Stimulated activated CD8-positive, alpha-beta memory T cell treated with anti-CD3 and anti-CD28 coated beads, Interleukin-12 subunit alpha, Interleukin-12 subunit beta, amount 100 ng/mL, for 24 hours (primary cell): ENCODE measurements around the gene SCIMP.
"Not testable (repeated sequence)": the region's sequence is repeated elsewhere in the genome, so short reads cannot be mapped to it uniquely, and the experiment has no call there.

Experiments used
- DNase-seq: peaks from one replicate; pipeline ENCODE4 v3.0.0-alpha.2; 2020; ENCODE audit errors: extremely low read depth

Gene SCIMP

DNA sequence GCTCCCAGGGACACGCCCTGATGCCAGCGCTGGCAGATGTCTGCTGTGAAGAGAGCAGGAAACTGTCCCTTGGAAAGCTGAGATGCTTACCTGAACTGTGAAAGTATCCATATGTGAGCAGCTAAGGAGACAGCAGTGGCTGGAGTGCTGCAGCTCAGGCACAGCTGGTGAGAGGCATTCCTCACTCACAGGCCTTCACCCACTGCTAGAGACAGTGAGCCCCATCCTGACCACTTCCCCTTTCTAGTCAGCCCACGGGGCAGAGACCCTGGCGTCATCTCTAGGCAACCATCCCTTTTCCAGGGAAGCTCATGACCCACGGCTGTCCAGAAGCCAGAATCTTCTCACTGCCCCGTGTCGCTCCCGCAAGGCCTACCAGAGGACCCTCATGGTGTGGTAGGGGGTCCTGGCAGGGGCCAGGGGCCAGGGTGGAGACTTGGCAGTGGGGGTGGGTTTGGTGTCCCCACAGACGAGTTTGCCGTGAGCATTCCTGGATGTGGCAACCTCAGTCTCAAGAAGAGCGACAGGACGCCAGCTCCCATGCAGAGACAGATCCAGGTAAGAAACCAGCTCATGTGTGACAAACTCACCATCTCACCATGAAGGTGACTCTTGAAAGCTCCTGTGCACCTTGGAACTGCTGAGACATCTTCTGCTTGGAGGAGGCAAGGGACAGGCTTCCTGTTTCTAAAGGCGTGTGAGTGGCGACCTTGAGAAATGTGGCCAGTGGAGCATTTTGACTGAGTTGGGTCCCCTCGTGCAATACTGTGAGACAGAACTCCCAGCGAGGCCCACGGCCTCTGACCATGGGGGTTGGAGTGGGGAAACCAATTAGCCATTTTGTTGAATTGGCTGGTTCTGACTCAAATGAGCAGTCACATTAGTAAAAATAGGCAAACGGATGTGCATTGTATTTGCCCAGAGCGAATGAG is at the start of gene SCIMP:
SCIMP (minus strand) TSS at position 216 of the 932 bp plus-strand sequence; CDS start at position 111, 105 bp downstream.
- no peak for DNase-seq

DNA sequence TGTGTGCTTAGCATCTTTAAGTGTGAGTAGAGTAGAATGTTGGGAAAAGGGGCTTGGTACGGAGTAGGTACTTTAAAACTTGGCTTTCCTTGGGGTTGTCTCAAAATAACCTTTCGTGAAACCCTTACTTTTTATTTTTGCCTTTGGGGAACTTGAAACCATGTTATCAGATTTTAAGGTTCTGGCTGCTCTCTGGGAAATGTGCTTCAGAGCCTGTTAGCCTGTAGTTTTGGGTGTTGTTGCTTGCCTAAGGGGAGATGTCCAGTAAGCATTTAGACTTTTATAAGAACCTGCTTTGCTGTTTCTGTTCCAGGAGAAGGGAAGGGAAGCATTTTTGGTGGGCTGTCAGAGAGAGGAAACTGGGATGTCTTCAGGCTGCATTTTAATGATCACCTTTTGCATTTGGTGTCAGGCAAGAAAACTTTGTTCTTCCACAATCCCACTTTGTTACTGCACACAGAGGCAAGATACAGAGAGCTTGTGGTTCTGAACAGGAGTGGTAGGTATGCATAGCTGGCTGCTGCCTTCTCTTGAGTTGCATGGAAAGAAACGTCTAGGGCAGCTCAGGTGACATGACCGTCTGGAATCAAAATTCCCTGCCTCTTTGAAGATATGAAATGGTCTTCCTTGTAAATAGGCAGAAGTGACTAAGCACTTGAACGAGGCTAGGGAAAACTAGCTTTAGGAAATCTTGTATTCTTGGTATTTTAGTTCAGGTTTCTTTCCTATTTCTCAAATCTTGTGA is 49.1 kb upstream of the SCIMP start:
- DNase-seq = no peak

DNA sequence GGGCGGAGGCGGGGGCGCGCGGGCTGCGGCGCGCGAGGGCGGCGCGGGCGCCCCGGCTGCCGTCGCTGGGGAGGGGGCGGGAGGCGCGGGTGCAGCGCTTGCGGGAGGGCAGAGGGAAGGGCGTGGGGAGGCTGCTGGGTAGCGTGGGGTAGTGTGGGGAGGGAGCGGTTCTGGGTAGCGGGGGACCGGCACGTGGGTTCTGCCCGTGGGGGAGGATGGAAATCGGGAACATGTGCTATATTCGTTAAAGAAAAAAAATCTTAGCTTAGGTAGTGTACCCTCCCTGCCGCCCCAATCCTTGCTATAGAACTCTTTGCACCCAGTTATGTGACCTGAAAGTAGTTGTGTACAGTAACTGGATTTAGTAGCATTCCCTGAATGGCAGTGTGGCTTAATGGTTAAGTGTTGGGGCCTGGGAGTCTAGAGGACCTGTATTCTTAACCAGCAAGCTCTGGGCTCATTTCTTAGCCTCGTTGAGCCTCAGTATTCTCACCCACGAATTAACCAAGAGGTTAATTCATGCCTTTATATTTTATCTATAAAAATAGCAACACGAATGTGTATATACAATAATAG is 48.1 kb upstream of the SCIMP start:
- DNase-seq = peak; percentile 15

DNA sequence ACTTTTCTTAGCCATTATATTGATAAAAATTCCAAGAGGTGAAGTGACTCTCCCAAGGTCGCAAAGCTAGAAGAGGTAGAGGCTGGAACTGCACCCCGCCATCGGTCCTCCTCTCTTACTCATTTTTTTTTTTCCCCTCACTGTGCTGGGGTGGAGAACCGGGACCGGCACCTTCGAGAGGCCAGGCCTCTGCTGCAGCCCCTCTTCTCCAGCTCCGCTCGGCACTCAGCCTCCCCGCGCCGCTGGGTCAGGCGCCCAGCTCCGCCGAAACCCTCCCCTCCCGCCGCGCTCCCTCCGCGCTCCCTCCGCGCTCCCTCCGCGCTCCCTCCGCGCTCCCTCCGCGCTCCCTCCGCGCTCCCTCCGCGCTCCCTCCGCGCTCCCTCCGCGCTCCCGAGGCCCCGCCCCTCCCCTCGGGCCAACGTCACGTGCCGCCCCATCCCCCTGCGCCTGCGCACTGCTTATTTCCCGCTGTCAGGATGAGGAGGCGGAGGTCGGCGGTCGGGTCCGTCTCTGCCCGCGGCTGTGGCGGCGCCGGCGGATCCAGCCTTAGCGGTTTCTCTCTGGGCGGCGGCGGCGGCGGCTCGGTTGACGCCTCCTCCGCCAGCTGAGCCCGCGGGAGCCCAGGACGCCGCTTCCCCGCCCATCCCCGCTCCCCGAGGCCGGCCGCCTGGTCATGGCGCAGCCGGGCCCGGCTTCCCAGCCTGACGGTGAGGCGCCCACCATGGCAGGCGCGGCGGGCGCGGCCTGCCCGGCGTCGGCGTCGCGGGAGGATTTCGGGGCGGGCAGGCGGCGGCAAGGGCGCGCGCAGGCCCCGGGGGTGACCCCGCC is 47.4 kb upstream of the SCIMP start, which contains the start of gene RABEP1:
RABEP1 (plus strand) TSS at position 471 of the 828 bp plus-strand sequence; CDS start at position 674, 203 bp downstream.
- DNase-seq = peak; percentile 86

DNA sequence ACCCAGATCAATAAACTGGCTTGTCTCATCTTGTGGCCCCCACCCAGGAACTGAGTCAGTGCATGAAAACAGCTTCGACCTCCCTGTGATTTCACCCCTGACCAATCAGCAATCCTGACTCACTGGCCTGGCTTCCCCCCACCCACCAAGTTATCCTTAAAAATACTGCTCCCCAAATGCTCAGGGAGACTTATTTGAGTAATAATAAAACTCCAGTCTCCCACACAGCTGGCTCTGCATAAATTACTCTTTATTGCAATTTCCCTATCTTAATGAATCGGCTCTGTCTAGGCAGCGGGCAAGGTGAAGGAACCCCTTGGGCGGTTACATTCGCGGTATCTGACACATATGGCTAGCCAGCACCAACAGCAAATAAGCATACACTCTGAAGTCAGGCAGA is 37.7 kb upstream of the SCIMP start:
- no peak for DNase-seq

DNA sequence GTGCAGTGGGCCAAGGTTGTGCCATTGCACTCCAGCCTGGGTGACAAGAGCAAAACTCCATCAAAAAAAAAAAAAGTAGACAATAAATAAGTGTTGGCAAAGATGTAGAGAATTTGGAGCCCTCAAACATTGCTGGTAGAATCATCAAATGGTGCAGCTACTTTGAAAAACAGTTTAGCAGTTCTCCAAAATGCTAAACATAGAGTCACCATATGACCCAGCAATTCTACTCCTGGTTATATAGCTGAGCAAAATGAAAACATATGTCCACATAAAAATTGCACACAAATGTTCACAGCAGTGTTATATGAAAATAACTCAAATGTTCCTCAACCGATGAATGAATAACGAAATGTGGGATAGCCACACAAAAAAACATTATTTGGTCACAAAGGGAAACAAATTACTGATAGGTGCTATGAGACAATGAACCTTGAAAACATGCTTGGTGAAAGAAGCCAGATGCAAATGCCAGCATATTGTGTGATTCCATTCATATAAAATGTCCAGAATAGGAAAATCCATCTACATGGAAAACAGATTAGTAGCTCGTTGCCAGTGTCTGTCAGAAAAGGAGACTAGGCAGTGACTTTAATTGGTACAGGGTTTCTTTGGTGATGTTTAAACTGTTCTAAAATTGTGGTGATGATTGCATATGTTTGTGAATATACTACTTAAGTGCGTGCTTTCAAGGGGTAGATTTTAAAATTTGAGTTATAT is 34.7 kb upstream of the SCIMP start:
- DNase-seq = no peak

DNA sequence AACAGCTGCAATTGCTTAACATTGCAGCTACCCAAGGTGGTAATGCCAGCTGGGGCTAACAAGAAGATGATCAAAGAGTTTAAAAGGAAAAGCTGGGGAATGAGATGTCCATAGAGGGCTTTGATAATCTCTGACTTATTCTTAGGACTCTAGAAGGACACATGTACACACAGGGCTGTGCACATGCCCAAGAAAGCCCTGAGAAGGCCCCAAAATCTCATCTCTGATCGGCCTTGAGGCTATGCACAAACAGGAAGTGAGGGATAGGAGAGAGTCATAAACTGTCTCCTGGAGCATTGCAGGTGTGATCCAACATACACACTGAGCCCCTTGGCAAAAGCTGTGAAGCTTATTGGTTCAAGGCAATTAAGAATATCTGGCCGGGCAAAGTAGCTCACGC is 30.2 kb upstream of the SCIMP start:
- no peak for DNase-seq

DNA sequence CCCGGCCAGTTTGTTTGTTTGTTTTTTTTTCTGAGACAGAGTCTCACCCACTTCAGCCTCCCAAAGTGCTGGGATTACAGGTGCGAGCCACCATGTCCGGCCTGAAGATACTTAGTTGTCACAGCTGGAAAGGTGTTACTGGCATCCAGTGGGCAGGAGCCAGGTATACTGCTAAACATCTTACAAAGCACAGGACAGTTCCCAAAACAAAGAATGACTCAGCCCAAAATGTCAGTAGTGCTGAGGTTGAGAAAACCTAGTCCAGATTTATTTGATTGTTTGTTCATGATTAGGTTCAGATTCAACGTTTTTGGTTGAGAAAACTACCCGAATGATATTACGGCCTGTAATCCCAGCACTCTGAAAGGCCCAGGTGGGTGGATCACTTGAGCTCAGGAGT is 28.8 kb upstream of the SCIMP start:
- no peak for DNase-seq

DNA sequence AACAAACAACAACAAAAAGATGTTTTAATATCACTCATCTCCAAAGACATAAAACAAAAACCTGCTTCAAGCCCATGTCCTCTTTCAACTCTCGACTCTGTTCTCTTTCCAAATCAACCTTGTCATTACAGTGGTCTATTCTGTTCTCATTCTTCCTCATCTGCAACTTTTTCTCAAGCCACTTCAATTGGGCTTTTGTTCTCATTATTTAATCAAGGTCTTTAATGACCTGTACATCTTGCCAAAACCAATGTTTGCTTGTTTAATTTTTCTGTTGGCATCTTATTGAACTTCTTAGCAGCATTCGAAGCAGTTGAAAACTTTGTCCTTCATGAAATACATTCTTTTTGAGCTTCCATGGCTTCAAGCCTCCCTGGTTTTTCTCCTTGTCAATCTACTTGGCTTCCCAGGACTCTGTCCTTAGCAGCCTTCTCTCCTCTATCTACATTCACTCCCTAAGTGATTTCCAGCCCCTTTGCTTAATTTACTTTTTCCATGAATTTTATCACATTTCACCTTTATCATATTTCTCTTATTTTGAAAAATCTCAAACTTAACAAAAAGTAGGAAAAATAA is 27.8 kb upstream of the SCIMP start:
- DNase-seq = no peak

DNA sequence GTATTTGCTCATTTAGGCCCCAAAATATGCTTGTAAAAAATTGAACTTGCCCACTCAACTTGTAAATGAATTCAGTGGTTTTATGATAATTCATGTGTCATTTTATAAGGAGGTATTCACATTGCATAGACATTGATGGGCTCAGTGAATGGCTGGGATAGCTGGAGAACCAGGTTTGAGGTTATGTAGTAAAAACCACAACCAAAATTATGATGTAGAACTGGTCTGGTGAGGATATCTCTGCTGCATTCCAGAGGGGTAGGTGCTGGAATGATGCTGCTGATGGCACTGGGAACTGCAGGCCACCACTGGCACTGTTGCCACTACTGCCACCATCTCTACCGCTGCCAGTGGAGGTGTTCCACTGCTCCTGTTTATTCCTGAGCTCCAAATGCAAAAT is 25.9 kb upstream of the SCIMP start:
- DNase-seq = no peak

DNA sequence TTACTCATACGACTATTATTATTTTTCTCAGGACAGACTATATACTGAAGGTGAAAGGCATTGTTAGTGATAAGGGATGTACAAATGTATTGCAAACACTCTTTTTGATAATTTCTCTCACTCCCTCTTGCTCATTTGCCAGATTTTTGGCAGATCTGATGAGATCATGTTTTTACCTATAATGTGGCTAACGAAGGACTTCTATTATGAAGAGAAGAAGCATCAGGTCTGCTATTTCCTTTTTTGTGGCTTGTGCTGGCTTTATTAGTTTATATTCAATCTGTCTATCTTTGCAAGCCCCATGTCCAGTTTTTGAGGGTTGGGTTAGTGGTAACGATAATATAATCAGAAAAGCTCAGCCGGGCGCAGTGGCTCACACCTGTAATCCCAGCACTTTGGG is 22.5 kb upstream of the SCIMP start:
- DNase-seq = no peak

DNA sequence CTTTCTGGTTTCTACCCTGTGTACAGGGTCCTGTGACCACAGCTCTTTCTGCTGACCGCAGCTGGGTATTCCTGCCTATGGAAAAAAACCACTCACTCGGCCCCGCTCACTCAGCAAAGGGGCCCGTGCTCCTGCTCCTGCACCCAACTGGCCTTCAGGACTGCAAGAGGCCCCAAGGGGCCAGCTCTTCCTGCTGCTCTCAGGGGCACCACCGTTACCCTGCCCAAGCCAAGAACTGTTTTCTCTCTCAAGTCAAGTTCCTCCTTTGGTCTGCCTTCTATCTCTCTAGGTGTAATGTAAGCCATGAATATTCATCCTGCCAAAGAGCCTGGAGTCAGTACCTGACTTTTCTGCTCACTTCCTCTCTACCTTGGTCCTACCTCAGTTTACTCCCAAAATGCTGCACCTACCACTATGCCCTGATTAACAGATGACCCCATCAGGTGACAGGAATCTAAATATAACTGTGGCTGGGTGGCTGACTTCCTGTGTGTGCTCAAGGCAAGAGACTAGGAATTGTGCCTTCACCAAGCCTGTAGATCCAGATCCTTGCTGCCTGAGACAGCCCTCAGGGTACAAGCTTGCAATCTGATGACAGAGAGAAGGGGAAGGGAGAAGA is 20.4 kb upstream of the SCIMP start:
- DNase-seq = no peak

DNA sequence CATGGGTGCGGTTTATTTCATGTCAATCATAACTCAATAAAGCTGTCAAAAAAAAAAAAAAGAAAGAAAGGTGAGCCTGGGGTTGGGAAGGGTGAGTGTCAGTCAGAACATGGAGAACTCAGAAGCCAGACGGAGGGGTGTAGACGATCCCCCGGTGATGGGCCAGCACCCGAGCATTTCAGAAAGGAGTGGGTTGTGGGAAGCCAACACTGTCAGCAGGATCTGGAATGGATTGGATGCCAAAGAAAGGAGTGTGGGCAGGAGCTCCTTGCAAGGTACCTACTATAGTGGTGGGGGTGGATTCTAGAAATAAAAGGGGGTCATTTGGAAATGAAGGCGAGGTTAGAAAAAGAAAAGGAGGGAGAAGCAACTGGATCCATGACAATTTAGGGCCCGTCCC is 19.8 kb upstream of the SCIMP start:
- no peak for DNase-seq

DNA sequence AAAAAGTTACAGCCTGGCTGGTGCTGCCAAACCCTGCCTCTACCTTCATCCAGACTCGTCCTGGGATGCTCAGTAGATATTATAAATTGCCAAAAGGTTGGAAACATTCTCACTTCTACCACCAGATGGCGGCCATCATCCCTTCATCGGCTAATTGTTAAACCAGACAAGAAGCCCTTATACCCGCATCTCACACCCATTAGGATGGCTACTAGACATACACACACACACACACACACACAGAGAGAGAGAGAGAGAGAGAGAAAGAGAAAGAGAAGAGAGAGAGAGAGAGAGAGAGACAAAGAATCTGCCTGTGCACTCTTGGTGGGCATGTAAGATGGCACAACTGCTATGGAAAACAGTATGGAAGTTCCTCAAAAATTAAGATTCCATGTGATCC is 15.0 kb upstream of the SCIMP start:
- no peak for DNase-seq

DNA sequence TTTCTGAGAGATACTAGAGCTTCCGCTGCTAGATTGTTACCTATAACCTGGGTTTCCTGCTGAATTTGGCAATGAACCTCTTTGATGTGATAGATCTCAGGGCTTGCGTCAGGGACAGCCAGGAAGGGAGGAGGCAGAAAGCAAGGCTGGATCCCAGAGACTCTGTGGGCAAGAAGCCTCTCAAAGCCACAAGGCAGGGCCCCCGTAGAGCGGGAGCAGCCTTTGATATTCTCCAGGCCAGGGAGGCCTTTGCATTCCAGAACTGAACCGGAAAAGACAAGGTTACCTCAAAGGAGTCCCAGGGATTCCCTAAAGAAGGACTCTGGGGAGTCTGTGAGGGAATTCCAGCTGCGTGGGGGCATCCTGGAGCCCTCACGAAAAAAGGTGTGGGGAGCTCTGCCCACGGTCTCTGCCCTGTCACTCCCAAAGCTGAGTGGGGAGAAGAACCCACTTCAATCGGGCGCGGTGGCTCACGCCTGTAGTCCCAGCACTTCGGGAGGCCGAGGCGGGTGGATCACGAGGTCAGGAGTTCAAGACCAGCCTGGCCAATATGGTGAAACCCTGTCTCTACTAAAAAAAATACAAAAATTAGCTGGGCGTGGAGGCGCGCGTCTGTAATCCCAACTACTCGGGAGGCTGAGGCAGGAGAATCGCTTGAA is 14.3 kb upstream of the SCIMP start:
- DNase-seq = no peak

DNA sequence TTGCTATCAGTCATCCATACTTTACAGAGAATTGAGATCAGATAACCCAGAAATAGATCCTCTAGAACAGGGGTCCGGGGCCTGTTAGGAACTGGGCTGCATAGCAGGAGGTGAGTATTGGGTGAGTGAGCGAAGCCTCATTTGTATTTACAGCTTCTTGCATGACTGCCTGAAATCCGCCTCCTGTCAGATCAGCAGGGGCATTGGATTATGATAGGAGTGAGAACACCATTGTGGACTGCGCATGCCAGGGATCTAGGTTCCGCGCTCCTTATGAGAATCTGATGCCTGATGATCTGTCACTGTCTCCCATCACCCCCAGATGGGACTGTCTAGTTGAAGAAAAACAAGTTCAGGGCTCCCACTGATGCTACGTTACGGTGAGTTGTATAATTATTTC is 13.0 kb upstream of the SCIMP start:
- no peak for DNase-seq

DNA sequence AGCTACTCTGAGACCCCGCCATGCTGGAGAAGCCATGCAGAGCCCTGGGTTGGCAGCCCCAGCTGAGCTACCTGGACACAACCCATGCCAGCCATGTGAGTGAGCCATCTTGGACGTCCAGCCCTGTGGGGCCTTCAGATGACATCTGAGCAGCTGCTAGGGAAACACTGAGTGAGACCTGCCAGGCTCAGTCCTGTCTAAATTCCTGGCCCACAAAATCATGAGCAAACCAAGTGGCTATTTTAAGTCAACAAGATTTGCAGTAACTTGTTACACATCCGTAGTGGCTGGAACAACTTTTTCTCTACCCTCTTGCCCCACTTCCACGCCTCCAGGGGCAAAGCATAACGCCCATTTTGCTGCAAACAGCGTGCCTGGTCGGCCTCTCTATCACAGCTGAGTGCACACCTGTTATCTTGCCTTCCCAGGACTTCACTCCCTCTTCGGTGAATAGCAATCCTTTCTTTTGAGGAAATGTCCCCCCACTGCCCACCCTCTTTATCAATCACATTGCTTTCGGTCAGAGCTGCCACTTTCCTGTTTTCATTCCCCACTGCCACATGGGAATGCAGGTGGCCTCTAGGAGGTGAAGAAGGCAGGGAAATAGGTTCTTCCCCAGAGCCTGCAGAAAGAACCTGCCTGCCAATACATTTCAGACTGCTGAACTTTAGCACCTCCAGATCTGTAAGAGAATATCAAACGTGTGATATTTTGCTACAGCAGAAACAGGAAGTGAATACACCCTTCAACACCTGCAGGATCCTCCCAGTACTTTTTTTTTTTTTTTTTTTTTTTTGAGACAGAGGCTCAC is 7.4 kb upstream of the SCIMP start:
- no peak for DNase-seq

DNA sequence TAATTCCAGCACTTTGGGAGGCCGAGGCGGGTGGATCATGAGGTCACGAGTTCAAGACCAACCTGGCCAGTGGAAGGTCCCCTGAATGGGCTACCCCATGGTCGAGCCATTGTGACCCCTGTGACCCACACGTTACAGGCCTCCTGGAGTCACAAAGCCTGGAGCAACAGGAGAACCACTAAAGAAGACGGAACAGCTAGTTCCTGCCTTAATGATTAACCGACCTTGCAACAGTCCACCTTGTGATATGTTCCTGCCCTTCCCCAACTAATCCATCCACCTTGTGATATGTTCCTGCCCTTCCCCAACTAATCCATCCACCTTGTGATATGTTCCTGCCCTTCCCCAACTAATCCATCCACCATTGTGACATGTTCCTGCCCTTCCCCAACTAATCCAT is 5.1 kb upstream of the SCIMP start:
- not testable (repeated sequence) for DNase-seq

DNA sequence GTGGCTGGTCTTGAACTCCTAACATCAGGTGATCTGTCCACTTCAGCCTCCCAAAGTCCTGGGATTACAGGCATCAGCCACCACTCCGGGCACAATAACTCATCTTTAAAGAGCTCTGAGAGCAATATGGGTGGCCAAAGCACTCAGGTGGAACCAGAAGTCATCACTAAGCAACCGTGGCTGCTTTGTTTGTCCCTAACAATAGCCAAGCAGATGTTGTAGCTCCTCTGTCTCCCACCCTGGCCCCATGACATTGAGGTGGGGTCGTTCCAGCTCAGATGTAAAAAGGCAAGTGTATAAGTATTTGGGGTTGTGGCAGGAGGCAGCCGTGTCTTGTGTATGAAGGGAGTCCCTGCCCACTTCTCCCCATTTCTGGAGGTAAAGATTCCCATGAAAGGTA is 3.7 kb upstream of the SCIMP start:
- DNase-seq = no peak
